GM23338 (cell line): ENCODE data around the gene TPPP3. TPM values are rescaled to one million over a fixed set of nuclear protein-coding genes. Genes with fewer than 3 reads are reported as not detected.

ENCODE experiments used
- ATAC-seq: fragments of 200-7000 bp; cut with Tn5 transposase; 3 replicates; pipeline ENCODE4 v1.9.1; 2020
- DNase-seq: peaks from one replicate; pipeline ENCODE4 v3.0.0-alpha.2; 2015; ENCODE audit warnings: low spot score
- H2AFZ ChIP-seq: fragments of 200-600 bp; sonication (generic); 2 replicates; pipeline ENCODE4 v1.8.0; 2016; ENCODE audit warnings: antibody characterized with exemption, mild to moderate bottlenecking, moderate library complexity
- H3F3A ChIP-seq: fragments of 200-600 bp; sonication (generic); replicated peaks from 2 replicates; pipeline ENCODE4 v1.8.0; 2017; ENCODE audit warnings: antibody characterized with exemption, mixed run types, low read depth
- H3K27ac ChIP-seq: fragments of 200-600 bp; sonication (generic); 2 replicates; pipeline ENCODE4 v1.6.1; 2016; ENCODE audit warnings: low read depth
- H3K27me3 ChIP-seq: fragments of 200-600 bp; sonication (generic); 2 replicates; pipeline ENCODE4 v1.8.0; 2016; ENCODE audit warnings: mild to moderate bottlenecking, mixed run types, moderate library complexity; ENCODE audit not compliant: insufficient read depth
- H3K36me3 ChIP-seq: fragments of 200-600 bp; sonication (generic); 2 replicates; pipeline ENCODE4 v1.8.0; 2016; ENCODE audit warnings: mild to moderate bottlenecking; ENCODE audit not compliant: insufficient read depth
- H3K4me1 ChIP-seq: fragments of 200-600 bp; sonication (generic); 2 replicates; pipeline ENCODE4 v1.8.0; 2016; ENCODE audit warnings: mild to moderate bottlenecking, moderate library complexity; ENCODE audit not compliant: insufficient read depth
- H3K4me2 ChIP-seq: fragments of 200-600 bp; sonication (generic); 2 replicates; pipeline ENCODE4 v1.7.1; 2017; ENCODE audit warnings: mixed run types
- H3K4me3 ChIP-seq: fragments of 200-600 bp; sonication (generic); 2 replicates; pipeline ENCODE4 v1.6.1; 2016; ENCODE audit warnings: mixed run types
- H3K79me2 ChIP-seq: fragments of 200-600 bp; sonication (generic); replicated peaks from 2 replicates; pipeline ENCODE4 v1.8.0; 2017; ENCODE audit warnings: mild to moderate bottlenecking; ENCODE audit not compliant: insufficient read depth
- H3K9me2 ChIP-seq: fragments of 200-600 bp; sonication (generic); 2 replicates; pipeline ENCODE4 v1.8.0; 2017; ENCODE audit not compliant: insufficient read depth
- H4K20me1 ChIP-seq: fragments of 200-600 bp; sonication (generic); replicated peaks from 2 replicates; pipeline ENCODE4 v1.8.0; 2017; ENCODE audit warnings: mild to moderate bottlenecking; ENCODE audit not compliant: insufficient read depth
- H3K27ac Mint-ChIP-seq: 2 replicates; pipeline ENCODE4 v1.8.0; 2020; ENCODE audit warnings: inconsistent platforms, mild to moderate bottlenecking, moderate library complexity, mixed read lengths
- H3K27me3 Mint-ChIP-seq: 3 replicates; pipeline ENCODE4 v1.8.0; 2022; ENCODE audit warnings: low read depth, mild to moderate bottlenecking, moderate library complexity, mixed read lengths, inconsistent platforms; ENCODE audit not compliant: insufficient read depth, poor library complexity
- H3K36me3 Mint-ChIP-seq: 3 replicates; pipeline ENCODE4 v1.8.0; 2021; ENCODE audit warnings: low read depth, mild to moderate bottlenecking, inconsistent platforms, moderate library complexity, mixed read lengths
- H3K4me1 Mint-ChIP-seq: 3 replicates; pipeline ENCODE4 v1.8.0; 2020; ENCODE audit warnings: mild to moderate bottlenecking, inconsistent platforms, mixed read lengths
- H3K4me3 Mint-ChIP-seq: 3 replicates; pipeline ENCODE4 v1.8.0; 2021; ENCODE audit warnings: moderate library complexity, mild to moderate bottlenecking, inconsistent platforms, mixed read lengths
- H3K9me3 Mint-ChIP-seq: 3 replicates; pipeline ENCODE4 v1.8.0; 2020; ENCODE audit warnings: moderate library complexity, mild to moderate bottlenecking, inconsistent platforms, mixed read lengths
- CTCF ChIP-seq, 2 experiments: fragments of 200-600 bp in 1 of 2; sonication (generic) in 1 of 2; conservative IDR thresholded peaks; 2 replicates each; pipeline versions ENCODE4 v1.5.1 to v1.6.1; 2016 to 2017; ENCODE audit warnings: antibody characterized with exemption in 2 of 2, low read depth in 2 of 2, mild to moderate bottlenecking in 2 of 2, moderate library complexity in 1 of 2
- ETS1 ChIP-seq: IDR thresholded peaks from 2 replicates; pipeline ENCODE4 v1.6.1; 2016; ENCODE audit warnings: antibody characterized with exemption
- POLR2AphosphoS5 ChIP-seq: IDR thresholded peaks from 2 replicates; pipeline ENCODE4 v1.6.1; 2016; ENCODE audit warnings: antibody characterized with exemption, low read depth
- STAT1 ChIP-seq: IDR thresholded peaks from one replicate; pipeline ENCODE4 v1.6.1; 2016; ENCODE audit warnings: antibody characterized with exemption; ENCODE audit not compliant: unreplicated experiment
- ZNF114 ChIP-seq: fragments of 250-450 bp; sonication (Bioruptor Pico); IDR thresholded peaks from 2 replicates; pipeline ENCODE4 v1.5.0; 2020; ENCODE audit warnings: mild to moderate bottlenecking, moderate library complexity
- ZNF331 ChIP-seq: fragments of 250-450 bp; sonication (Bioruptor Pico); IDR thresholded peaks from 2 replicates; pipeline ENCODE4 v1.5.0; 2020; ENCODE audit warnings: low read depth, mild to moderate bottlenecking, moderate library complexity
- ZNF462 ChIP-seq: fragments of 250-450 bp; sonication (Bioruptor Pico); IDR thresholded peaks from 2 replicates; pipeline ENCODE4 v1.5.0; 2020; ENCODE audit warnings: mild to moderate bottlenecking, moderate library complexity
- polyA plus RNA-seq: library from polyadenylated mRNA; unstranded; fragments of >200 nt; fragmentation: Nextera tagmentation; extraction: Ambion mirVana; gene quantifications from 2 replicates; pipeline ENCODE4 v1.2.1, GENCODE V29; 2016
- total RNA-seq: library from RNA; depleted of rRNA; stranded (reverse); fragments of >200 nt; shearing (Covaris generic); gene quantifications from 2 replicates; pipeline ENCODE4 v1.2.3, GENCODE V29; 2014
- TF ChIP-seq, protein P1 (sequence below): IDR thresholded peaks from one replicate; pipeline ENCODE4 v1.6.1; 2018; ENCODE audit warnings: antibody characterized with exemption; ENCODE audit not compliant: unreplicated experiment

Gene TPPP3
- total and polyA plus RNA-seq, 2 experiments from 2014 or later: 0.26 to 0.28 TPM

GRCh38 chr16:67387479-67388079 is 5.7 kb downstream of the TPPP3 start:
- Histone ChIP-seq H3K36me3 (no peaks in the 10 kb centered on the region), H3K9me2 (no peaks in the 10 kb centered on the region), H4K20me1 (no peaks in the 10 kb centered on the region), H3K4me2 (0 out of 2 replicates have a peak overlapping the region, but pooled peaks have one; percentile 20), H3K4me1 (peaks cover 17% of the 10 kb centered on the region; the same call in 1 of the 2 replicates), H3K27ac (no peak overlapping the region), H3F3A (0 out of 2 replicates have a peak, but pooled peaks cover 3% of the 10 kb centered on the region), H3K4me3 (no peak overlapping the region), H2AFZ (no peak overlapping the region), H3K27me3 (peaks cover 9% of the 10 kb centered on the region), H3K79me2 (no peaks in the 10 kb centered on the region)
- H3K4me3 Mint-ChIP-seq: no peak overlapping the region
- no peaks in the 10 kb centered on the region for H3K9me3 Mint-ChIP-seq
- no peak for TF ChIP-seq ZNF462 (CRISPR knock-in tag)
- TF ChIP-seq ZNF114 (CRISPR knock-in tag): no peak
- TF ChIP-seq ETS1: no peak
- TF ChIP-seq ZNF331 (CRISPR knock-in tag): no peak
- TF ChIP-seq CTCF (conservative IDR thresholded peaks at IDR 0.05; ENCODE audit: low read depth in 2 of 2): no peak
- TF ChIP-seq POLR2AphosphoS5: no peak
- TF ChIP-seq, protein P1, sequence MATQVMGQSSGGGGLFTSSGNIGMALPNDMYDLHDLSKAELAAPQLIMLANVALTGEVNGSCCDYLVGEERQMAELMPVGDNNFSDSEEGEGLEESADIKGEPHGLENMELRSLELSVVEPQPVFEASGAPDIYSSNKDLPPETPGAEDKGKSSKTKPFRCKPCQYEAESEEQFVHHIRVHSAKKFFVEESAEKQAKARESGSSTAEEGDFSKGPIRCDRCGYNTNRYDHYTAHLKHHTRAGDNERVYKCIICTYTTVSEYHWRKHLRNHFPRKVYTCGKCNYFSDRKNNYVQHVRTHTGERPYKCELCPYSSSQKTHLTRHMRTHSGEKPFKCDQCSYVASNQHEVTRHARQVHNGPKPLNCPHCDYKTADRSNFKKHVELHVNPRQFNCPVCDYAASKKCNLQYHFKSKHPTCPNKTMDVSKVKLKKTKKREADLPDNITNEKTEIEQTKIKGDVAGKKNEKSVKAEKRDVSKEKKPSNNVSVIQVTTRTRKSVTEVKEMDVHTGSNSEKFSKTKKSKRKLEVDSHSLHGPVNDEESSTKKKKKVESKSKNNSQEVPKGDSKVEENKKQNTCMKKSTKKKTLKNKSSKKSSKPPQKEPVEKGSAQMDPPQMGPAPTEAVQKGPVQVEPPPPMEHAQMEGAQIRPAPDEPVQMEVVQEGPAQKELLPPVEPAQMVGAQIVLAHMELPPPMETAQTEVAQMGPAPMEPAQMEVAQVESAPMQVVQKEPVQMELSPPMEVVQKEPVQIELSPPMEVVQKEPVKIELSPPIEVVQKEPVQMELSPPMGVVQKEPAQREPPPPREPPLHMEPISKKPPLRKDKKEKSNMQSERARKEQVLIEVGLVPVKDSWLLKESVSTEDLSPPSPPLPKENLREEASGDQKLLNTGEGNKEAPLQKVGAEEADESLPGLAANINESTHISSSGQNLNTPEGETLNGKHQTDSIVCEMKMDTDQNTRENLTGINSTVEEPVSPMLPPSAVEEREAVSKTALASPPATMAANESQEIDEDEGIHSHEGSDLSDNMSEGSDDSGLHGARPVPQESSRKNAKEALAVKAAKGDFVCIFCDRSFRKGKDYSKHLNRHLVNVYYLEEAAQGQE: no peak
- no peak for TF ChIP-seq STAT1
- no peaks in the 10 kb centered on the region; the same call in 2 of the 3 replicates for H3K36me3 Mint-ChIP-seq
- H3K27ac Mint-ChIP-seq: no peak overlapping the region
- peaks cover 23% of the 10 kb centered on the region for H3K4me1 Mint-ChIP-seq
- ATAC-seq (peak; percentile 44), DNase-seq (no peak)
- peaks cover 24% of the 10 kb centered on the region for H3K27me3 Mint-ChIP-seq
